B cell (primary cell): ENCODE results near the gene CENPM.

Experiments
- EZH2 ChIP-seq: IDR thresholded peaks from 2 replicates; pipeline ENCODE4 v1.6.1; 2012; ENCODE audit warnings: borderline replicate concordance, low read depth, mild to moderate bottlenecking, moderate library complexity, low read length; ENCODE audit not compliant: insufficient read depth, poor library complexity, severe bottlenecking
- TF ChIP-seq, protein P1 (sequence below): fragments of 200-600 bp; IDR thresholded peaks from one replicate; pipeline ENCODE4 v1.8.0; 2022; ENCODE audit warnings: antibody characterized with exemption, mild to moderate bottlenecking

- TF ChIP-seq EZH2: no peak
- TF ChIP-seq, protein P1, sequence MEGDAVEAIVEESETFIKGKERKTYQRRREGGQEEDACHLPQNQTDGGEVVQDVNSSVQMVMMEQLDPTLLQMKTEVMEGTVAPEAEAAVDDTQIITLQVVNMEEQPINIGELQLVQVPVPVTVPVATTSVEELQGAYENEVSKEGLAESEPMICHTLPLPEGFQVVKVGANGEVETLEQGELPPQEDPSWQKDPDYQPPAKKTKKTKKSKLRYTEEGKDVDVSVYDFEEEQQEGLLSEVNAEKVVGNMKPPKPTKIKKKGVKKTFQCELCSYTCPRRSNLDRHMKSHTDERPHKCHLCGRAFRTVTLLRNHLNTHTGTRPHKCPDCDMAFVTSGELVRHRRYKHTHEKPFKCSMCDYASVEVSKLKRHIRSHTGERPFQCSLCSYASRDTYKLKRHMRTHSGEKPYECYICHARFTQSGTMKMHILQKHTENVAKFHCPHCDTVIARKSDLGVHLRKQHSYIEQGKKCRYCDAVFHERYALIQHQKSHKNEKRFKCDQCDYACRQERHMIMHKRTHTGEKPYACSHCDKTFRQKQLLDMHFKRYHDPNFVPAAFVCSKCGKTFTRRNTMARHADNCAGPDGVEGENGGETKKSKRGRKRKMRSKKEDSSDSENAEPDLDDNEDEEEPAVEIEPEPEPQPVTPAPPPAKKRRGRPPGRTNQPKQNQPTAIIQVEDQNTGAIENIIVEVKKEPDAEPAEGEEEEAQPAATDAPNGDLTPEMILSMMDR: no peak
These were observed at the start of gene CENPM for GRCh38 chr22:41946629-41947423.
